BLaER1 treated with 17β-estradiol and CSF1 and Interleukin-3, amounts not matched to agents 10 nM and 100 nM (cell line): ENCODE data around the gene DUSP1.
"Not testable (repeated sequence)": the region's sequence is repeated elsewhere in the genome, so short reads cannot be mapped to it uniquely, and the experiment has no call there.

Source experiments
- H3K27ac ChIP-seq, 11 experiments: shearing (Covaris generic); formaldehyde crosslinking; 2 replicates each; pipeline ENCODE4 v1.8.1; 2022
- H3K27me3 ChIP-seq, 11 experiments: shearing (Covaris generic); formaldehyde crosslinking; 2 replicates each; pipeline ENCODE4 v1.8.1; 2022
- H3K36me3 ChIP-seq, 11 experiments: shearing (Covaris generic); formaldehyde crosslinking; 2 replicates each; pipeline ENCODE4 v1.8.1; 2022
- H3K4me1 ChIP-seq, 10 experiments: shearing (Covaris generic); formaldehyde crosslinking; 2 replicates each; pipeline ENCODE4 v1.8.1; 2022
- H3K4me2 ChIP-seq, 11 experiments: shearing (Covaris generic); formaldehyde crosslinking; 2 replicates each; pipeline ENCODE4 v1.8.1; 2022
- H3K4me3 ChIP-seq, 10 experiments: shearing (Covaris generic); formaldehyde crosslinking; 2 replicates each; pipeline ENCODE4 v1.8.1; 2022
- H3K9ac ChIP-seq, 11 experiments: shearing (Covaris generic); formaldehyde crosslinking; 2 replicates each; pipeline ENCODE4 v1.8.1; 2022
- H3K9me3 ChIP-seq, 11 experiments: shearing (Covaris generic); formaldehyde crosslinking; replicated peaks in 1 of 11; 2 replicates each; pipeline ENCODE4 v1.8.1; 2022
- H4K20me1 ChIP-seq, 11 experiments: shearing (Covaris generic); formaldehyde crosslinking; 2 replicates each; pipeline ENCODE4 v1.8.1; 2022
- Cebpa-rat ChIP-seq, 11 experiments: shearing (Covaris generic); IDR thresholded peaks; 2 replicates each; pipeline ENCODE4 v1.8.1; 2022

DUSP1 gene

GRCh38 chr5:172792701-172793570, 21.9 kb upstream of the DUSP1 start:
- peak overlapping the region in 5 of 10 experiments; percentile 12 to 47 (median 24); a peak in 7 of 20 replicates for H3K4me3 ChIP-seq
- H3K9ac ChIP-seq: peak overlapping the region in 10 of 11 experiments; percentile 9 to 69 (median 58); a peak in 18 of 22 replicates
- H3K27me3 ChIP-seq: no peaks in the 10 kb centered on the region
- H4K20me1 ChIP-seq: no peaks in the 10 kb centered on the region
- peak overlapping the region; percentile 60 to 90 (median 80); a peak in 21 of 22 replicates for H3K27ac ChIP-seq
- no peak for TF ChIP-seq Cebpa-rat (IDR thresholded peaks at IDR 0.05)
- H3K4me2 ChIP-seq: peak overlapping the region; percentile 75 to 97 (median 89)
- H3K9me3 ChIP-seq: peaks cover 0 to 7% (median 0%) of the 10 kb centered on the region in 11 experiments; a peak in 1 of 22 replicates
- no peaks in the 10 kb centered on the region for H3K36me3 ChIP-seq
- H3K4me1 ChIP-seq: peaks cover 99 to 100% (median 100%) of the 10 kb centered on the region in 10 experiments

- H3K9ac ChIP-seq: peak overlapping the region in 10 of 11 experiments; percentile 9 to 69 (median 39); a peak in 14 of 22 replicates
- no peaks in the 10 kb centered on the region for H3K27me3 ChIP-seq
- H3K4me2 ChIP-seq: peak overlapping the region; percentile 75 to 97 (median 89)
- H3K4me3 ChIP-seq: no peak overlapping the region; a peak in 1 of 20 replicates
- no peaks in the 10 kb centered on the region for H3K36me3 ChIP-seq
- H3K27ac ChIP-seq: peak overlapping the region; percentile 27 to 88 (median 76); a peak in 20 of 22 replicates
- H3K4me1 ChIP-seq: peaks cover 99 to 100% (median 100%) of the 10 kb centered on the region in 10 experiments
- H3K9me3 ChIP-seq: peaks cover 0 to 7% (median 0%) of the 10 kb centered on the region in 11 experiments; a peak in 1 of 22 replicates
- no peaks in the 10 kb centered on the region for H4K20me1 ChIP-seq
- TF ChIP-seq Cebpa-rat (IDR thresholded peaks at IDR 0.05): no peak
Measured at GRCh38 chr5:172791726-172792445, 20.9 kb upstream of the DUSP1 start.

GRCh38 chr5:172791286-172791685, 20.3 kb upstream of the DUSP1 start:
- Histone ChIP-seq H3K9me3 (peaks cover 0 to 7% (median 0%) of the 10 kb centered on the region in 11 experiments; a peak in 1 of 22 replicates), H3K9ac (peak overlapping the region; percentile 8 to 59 (median 38); a peak in 16 of 22 replicates), H3K27ac (peak overlapping the region; percentile 27 to 87 (median 75); a peak in 20 of 22 replicates), H3K27me3 (no peaks in the 10 kb centered on the region), H4K20me1 (no peaks in the 10 kb centered on the region), H3K4me2 (peak overlapping the region; percentile 75 to 97 (median 89)), H3K36me3 (no peaks in the 10 kb centered on the region), H3K4me1 (peaks cover 99 to 100% (median 100%) of the 10 kb centered on the region in 10 experiments), H3K4me3 (no peak overlapping the region)
- TF ChIP-seq Cebpa-rat (IDR thresholded peaks at IDR 0.05): no peak

- Histone ChIP-seq H3K36me3 (no peaks in the 10 kb centered on the region), H3K27ac (peak overlapping the region in 9 of 11 experiments; percentile 75 to 87 (median 81); a peak in 17 of 22 replicates), H3K4me1 (peaks cover 91 to 99% (median 96%) of the 10 kb centered on the region in 10 experiments), H3K9me3 (peaks cover 0 to 7% (median 0%) of the 10 kb centered on the region in 11 experiments; a peak in 1 of 22 replicates), H4K20me1 (no peaks in the 10 kb centered on the region), H3K27me3 (no peaks in the 10 kb centered on the region), H3K9ac (peak overlapping the region in 7 of 11 experiments; percentile 9 to 78 (median 71); a peak in 11 of 22 replicates), H3K4me3 (no peak overlapping the region), H3K4me2 (peak overlapping the region; percentile 75 to 97 (median 89))
- no peak for TF ChIP-seq Cebpa-rat (IDR thresholded peaks at IDR 0.05)
Measured at GRCh38 chr5:172790496-172790889, 19.5 kb upstream of the DUSP1 start.

GRCh38 chr5:172789687-172790495, 18.9 kb upstream of the DUSP1 start:
- no peaks in the 10 kb centered on the region for H3K27me3 ChIP-seq
- H3K4me3 ChIP-seq: peak overlapping the region in 2 of 10 experiments; percentile 38 to 52; a peak in 3 of 20 replicates
- peaks cover 0 to 7% (median 0%) of the 10 kb centered on the region in 11 experiments; a peak in 1 of 22 replicates for H3K9me3 ChIP-seq
- H3K36me3 ChIP-seq: no peaks in the 10 kb centered on the region
- H4K20me1 ChIP-seq: no peaks in the 10 kb centered on the region
- H3K27ac ChIP-seq: peak overlapping the region; percentile 73 to 87 (median 80)
- H3K4me2 ChIP-seq: peak overlapping the region; percentile 75 to 97 (median 89)
- peak overlapping the region; percentile 66 to 79 (median 75) for H3K9ac ChIP-seq
- no peak for TF ChIP-seq Cebpa-rat (IDR thresholded peaks at IDR 0.05)
- peaks cover 85 to 93% (median 90%) of the 10 kb centered on the region in 10 experiments for H3K4me1 ChIP-seq

- peaks cover 77 to 84% (median 82%) of the 10 kb centered on the region in 10 experiments for H3K4me1 ChIP-seq
Measured at GRCh38 chr5:172788771-172789686, 18.0 kb upstream of the DUSP1 start.

GRCh38 chr5:172787538-172787937, 16.5 kb upstream of the DUSP1 start:
- not testable (repeated sequence) for H3K9me3 ChIP-seq, H3K36me3 ChIP-seq, H3K27me3 ChIP-seq, H4K20me1 ChIP-seq
- Histone ChIP-seq H3K4me3 (0 out of 20 replicates have a peak overlapping the region, but pooled peaks of 1 of the 10 experiments have one; percentile 54), H3K9ac (peak overlapping the region in 7 of 11 experiments; percentile 32 to 78 (median 70); a peak in 10 of 22 replicates), H3K27ac (peak overlapping the region in 10 of 11 experiments; percentile 74 to 87 (median 80); a peak in 18 of 22 replicates), H3K4me2 (peak overlapping the region; percentile 75 to 97 (median 89); a peak in 21 of 22 replicates), H3K4me1 (peaks cover 62 to 69% (median 68%) of the 10 kb centered on the region in 10 experiments)

More at GRCh38 chr5:172788771-172789686, 18.0 kb upstream of the DUSP1 start:
- Histone ChIP-seq H3K27me3 (no peaks in the 10 kb centered on the region), H4K20me1 (no peaks in the 10 kb centered on the region), H3K4me2 (peak overlapping the region; percentile 75 to 97 (median 89)), H3K9me3 (peaks cover 0 to 7% (median 0%) of the 10 kb centered on the region in 11 experiments; a peak in 1 of 22 replicates), H3K4me3 (peak overlapping the region; percentile 19 to 59 (median 44); a peak in 18 of 20 replicates), H3K27ac (peak overlapping the region; percentile 73 to 87 (median 80)), H3K36me3 (no peaks in the 10 kb centered on the region), H3K9ac (peak overlapping the region; percentile 66 to 79 (median 75))
- TF ChIP-seq Cebpa-rat (IDR thresholded peaks at IDR 0.05): no peak
